HepG2 (cell line): ENCODE results near the gene SLC2A10. TPM values are rescaled to one million over a fixed set of nuclear protein-coding genes. Genes with fewer than 3 reads are reported as not detected.

ENCODE experiments used
- ATAC-seq: fragments of 200-7000 bp; cut with Tn5 transposase; 3 replicates; pipeline ENCODE4 v1.9.1; 2020; ENCODE audit warnings: mild to moderate bottlenecking, moderate library complexity
- BruUV-seq: library from RNA; stranded (reverse); fragments of 400-500 nt; replicated peaks from 2 replicates; lab custom pipeline; 2021; lab: Mats Ljungman, UMichigan
- CTCF ChIA-PET: fragments of 300-600 bp; formaldehyde crosslinking; extraction: SDS; loops from one replicate; lab custom pipeline; 2021; ENCODE audit warnings: low total read pairs, inconsistent platforms, low intra/inter-chr PET ratio; lab: Yijun Ruan, JAX
- POLR2A ChIA-PET: fragments of 350-600 bp; sonication (Branson Sonifier 250); formaldehyde crosslinking; loops from one replicate; lab custom pipeline; 2020; ENCODE audit warnings: antibody characterized with exemption, inconsistent platforms; lab: Yijun Ruan, JAX
- DNase-seq: peaks from one replicate; pipeline ENCODE4 v3.0.0-alpha.2; 2015; ENCODE audit warnings: low spot score
- FAIRE-seq: peaks from 3 replicates; lab custom pipeline; 2011; peaks lifted over from hg19 to GRCh38; lab: Jason Lieb, UNC
- H2AFZ ChIP-seq: one replicate; pipeline ENCODE4 v1.6.1; 2011; ENCODE audit warnings: low read length, inconsistent platforms
- H3K27ac ChIP-seq: fragments of 300-600 bp; 3 replicates; pipeline ENCODE4 v1.8.0; 2011; ENCODE audit warnings: mixed run types, mild to moderate bottlenecking, mixed read lengths, low read length, inconsistent platforms; ENCODE audit not compliant: insufficient read depth; ENCODE audit errors: extremely low read length
- H3K27me3 ChIP-seq, 2 experiments: fragments of 200-600 bp in 1 of 2; 2 replicates in 1 of 2; 3 replicates in 1 of 2; pipeline versions ENCODE4 v1.6.0 to v1.8.0; 2011; ENCODE audit warnings: low read length in 2 of 2, mild to moderate bottlenecking in 2 of 2, moderate library complexity in 2 of 2, inconsistent platforms in 1 of 2; ENCODE audit not compliant: insufficient read depth in 2 of 2, control insufficient read depth in 1 of 2
- H3K36me3 ChIP-seq, 2 experiments: fragments of 200-600 bp in 1 of 2; replicated peaks in 1 of 2; 2 replicates in 1 of 2; 3 replicates in 1 of 2; pipeline versions ENCODE4 v1.5.1 to v1.8.0; 2011; ENCODE audit warnings: low read length in 2 of 2, inconsistent platforms in 1 of 2; ENCODE audit not compliant: insufficient read depth in 2 of 2, control insufficient read depth in 1 of 2
- H3K4me1 ChIP-seq: 2 replicates; pipeline ENCODE4 v1.5.1; 2012; ENCODE audit warnings: low read length, inconsistent platforms; ENCODE audit not compliant: insufficient read depth
- H3K4me2 ChIP-seq: 2 replicates; pipeline ENCODE4 v1.6.0; 2011; ENCODE audit warnings: low read depth, low read length, inconsistent platforms
- H3K4me3 ChIP-seq, 3 experiments: fragments of 200-600 bp in 1 of 3; sonication (generic), shearing (Covaris generic) in 1 of 3; replicated peaks in 1 of 3; 2 replicates each; pipeline ENCODE4 v1.5.1; 2011 to 2016; ENCODE audit warnings: low read length in 3 of 3, inconsistent platforms in 2 of 3, low read depth in 2 of 3, mild to moderate bottlenecking in 2 of 3, control low read depth in 1 of 3, mixed read lengths in 1 of 3; ENCODE audit not compliant: insufficient read depth in 1 of 3
- H3K79me2 ChIP-seq: one replicate; pipeline ENCODE4 v1.6.1; 2011; ENCODE audit warnings: low read length, inconsistent platforms; ENCODE audit not compliant: insufficient read depth
- H3K9ac ChIP-seq: 2 replicates; pipeline ENCODE4 v1.6.0; 2011; ENCODE audit warnings: mild to moderate bottlenecking, low read depth, low read length, inconsistent platforms; ENCODE audit not compliant: insufficient read depth
- H3K9me3 ChIP-seq: 2 replicates; pipeline ENCODE4 v1.5.1; 2012; ENCODE audit warnings: mild to moderate bottlenecking, low read length
- H4K20me1 ChIP-seq: 2 replicates; pipeline ENCODE4 v1.6.0; 2011; ENCODE audit warnings: inconsistent platforms, mild to moderate bottlenecking, low read length, moderate library complexity; ENCODE audit not compliant: insufficient read depth
- NFYB ChIP-seq: sonication (generic); formaldehyde crosslinking; IDR thresholded peaks from 2 replicates; pipeline ENCODE4 v1.4.0; 2020; ENCODE audit warnings: missing genetic modification reagents
- NFYC ChIP-seq: IDR thresholded peaks from 2 replicates; pipeline ENCODE4 v1.6.1; 2016; ENCODE audit warnings: missing genetic modification reagents, missing compliant biosample characterization
- SP2 ChIP-seq: sonication (generic); formaldehyde crosslinking; IDR thresholded peaks from 2 replicates; pipeline ENCODE4 v1.5.1; 2020; ENCODE audit warnings: mild to moderate bottlenecking, missing genetic modification reagents
- ZBTB7A ChIP-seq: sonication (generic); formaldehyde crosslinking; IDR thresholded peaks from 2 replicates; pipeline ENCODE4 v1.8.0; 2022; ENCODE audit warnings: mild to moderate bottlenecking, missing genetic modification reagents
- ZFP41 ChIP-seq: sonication (generic); formaldehyde crosslinking; IDR thresholded peaks from 2 replicates; pipeline ENCODE4 v1.4.0; 2020; ENCODE audit warnings: mild to moderate bottlenecking, missing genetic modification reagents, borderline replicate concordance
- ZNF251 ChIP-seq: sonication (generic); formaldehyde crosslinking; IDR thresholded peaks from 2 replicates; pipeline ENCODE4 v1.9.0; 2021; ENCODE audit warnings: mild to moderate bottlenecking, missing genetic modification reagents
- WGBS: methylation state at CpG from one replicate; pipeline ENCODE4 v1.1.6; 2017; ENCODE audit warnings: low lambda C conversion rate; 5-methylcytosine and 5-hydroxymethylcytosine counted together
- in situ Hi-C: cut with HindIII; loops from 2 replicates; pipeline ENCODE4 v1.10.0; 2017; ENCODE audit warnings: low pct_unique_long_range_greater_than_20kb; ENCODE audit not compliant: extremely low pct_ligation_motif_present
- intact Hi-C: fragments of 100-400 bp; cut with micrococcal nuclease; formaldehyde crosslinking; loops from one replicate; pipeline ENCODE4 v1.10.0; 2022; ENCODE audit not compliant: unreplicated experiment
- polyA plus RNA-seq, 8 experiments: library from polyadenylated mRNA; depleted of rRNA in 3 of 8; stranded (reverse) in 7 of 8; unstranded in 1 of 8; fragments of >200 nt; fragmentation: Illumina TruSeq in 4 of 8; extraction: Trizol in 4 of 8; gene quantifications; 2 replicates each; pipeline versions ENCODE4 v1.2.1 to v1.2.3, GENCODE V29; 2011 to 2016; ENCODE audit warnings: low read depth in 4 of 8, missing spikeins in 1 of 8, mixed read lengths in 1 of 8; ENCODE audit not compliant: insufficient read depth in 1 of 8
- total RNA-seq, 5 experiments: library from RNA; depleted of rRNA; stranded (reverse); fragments of >200 nt; fragmentation: Illumina TruSeq; extraction: Trizol; gene quantifications; 2 replicates each; pipeline ENCODE4 v1.2.3, GENCODE V29; 2016; ENCODE audit warnings: low read depth in 1 of 5
- TF ChIP-seq, protein P1 (sequence below): sonication (generic); formaldehyde crosslinking; IDR thresholded peaks from 2 replicates; pipeline ENCODE4 v1.5.0; 2020; ENCODE audit warnings: missing genetic modification reagents, mild to moderate bottlenecking, borderline replicate concordance
- TF ChIP-seq, protein P2 (sequence below): IDR thresholded peaks from 2 replicates; pipeline ENCODE4 v1.6.1; 2016; ENCODE audit warnings: control low read depth

SLC2A10 gene
- total and polyA plus RNA-seq, 2 of the 13 experiments (the other 11 are each of a cell fraction or from before 2014, with no cell fraction given), result 16.0 to 18.4 TPM

DNA sequence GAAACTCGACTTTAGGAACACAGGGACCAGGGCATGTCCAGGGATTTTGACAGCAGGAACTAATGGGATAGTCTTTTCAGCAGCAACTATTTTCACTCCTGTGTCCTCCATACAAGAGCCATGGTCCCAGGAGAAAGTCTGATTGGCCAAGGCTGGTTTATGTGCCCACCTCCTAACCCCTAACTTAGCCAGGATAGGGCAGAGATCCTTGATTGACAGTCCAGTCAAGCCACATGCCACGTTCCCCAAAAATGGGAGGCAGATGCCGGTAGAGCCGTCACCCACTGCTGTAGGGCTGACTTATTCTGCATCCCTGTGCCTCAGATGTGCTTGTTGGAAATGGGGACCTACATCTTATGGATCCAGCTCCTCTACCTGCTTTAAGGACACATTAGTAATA, 22.3 kb downstream of the SLC2A10 start:
- TF ChIP-seq ZFP41 (CRISPR knock-in tag), result no peak
- TF ChIP-seq NFYB (CRISPR knock-in tag), result peak; percentile 55
- TF ChIP-seq NFYC (CRISPR knock-in tag), result peak; percentile 63
- peak; percentile 48; the same call in 1 of the 2 replicates for TF ChIP-seq SP2 (CRISPR knock-in tag)
- TF ChIP-seq, protein P1, sequence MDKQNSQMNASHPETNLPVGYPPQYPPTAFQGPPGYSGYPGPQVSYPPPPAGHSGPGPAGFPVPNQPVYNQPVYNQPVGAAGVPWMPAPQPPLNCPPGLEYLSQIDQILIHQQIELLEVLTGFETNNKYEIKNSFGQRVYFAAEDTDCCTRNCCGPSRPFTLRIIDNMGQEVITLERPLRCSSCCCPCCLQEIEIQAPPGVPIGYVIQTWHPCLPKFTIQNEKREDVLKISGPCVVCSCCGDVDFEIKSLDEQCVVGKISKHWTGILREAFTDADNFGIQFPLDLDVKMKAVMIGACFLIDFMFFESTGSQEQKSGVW (CRISPR knock-in tag), result no peak
- TF ChIP-seq, protein P2, sequence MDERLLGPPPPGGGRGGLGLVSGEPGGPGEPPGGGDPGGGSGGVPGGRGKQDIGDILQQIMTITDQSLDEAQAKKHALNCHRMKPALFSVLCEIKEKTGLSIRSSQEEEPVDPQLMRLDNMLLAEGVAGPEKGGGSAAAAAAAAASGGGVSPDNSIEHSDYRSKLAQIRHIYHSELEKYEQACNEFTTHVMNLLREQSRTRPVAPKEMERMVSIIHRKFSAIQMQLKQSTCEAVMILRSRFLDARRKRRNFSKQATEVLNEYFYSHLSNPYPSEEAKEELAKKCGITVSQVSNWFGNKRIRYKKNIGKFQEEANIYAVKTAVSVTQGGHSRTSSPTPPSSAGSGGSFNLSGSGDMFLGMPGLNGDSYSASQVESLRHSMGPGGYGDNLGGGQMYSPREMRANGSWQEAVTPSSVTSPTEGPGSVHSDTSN (CRISPR knock-in tag), result peak; percentile 46; the same call in 1 of the 2 replicates
- TF ChIP-seq ZNF251 (CRISPR knock-in tag), result no peak
- TF ChIP-seq ZBTB7A (CRISPR knock-in tag), result no peak
- Histone ChIP-seq H3K9me3 (no peaks in the 10 kb centered on the region), H3K27me3 (no peaks in the 10 kb centered on the region), H3K9ac (no peak overlapping the region), H3K4me1 (no peaks in the 10 kb centered on the region), H3K36me3 (no peaks in the 10 kb centered on the region), H3K79me2 (no peaks in the 10 kb centered on the region), H3K4me2 (no peak overlapping the region), H2AFZ (no peak overlapping the region), H4K20me1 (no peaks in the 10 kb centered on the region), H3K4me3 (no peak overlapping the region), H3K27ac (no peak overlapping the region)
- ChIA-PET POLR2A (no interaction called here), CTCF (no interaction called here)
- no TSS peak for BruUV-seq
- DNase-seq, result no peak
- ATAC-seq, result peak; percentile 28
- 69% methylated on average over 4 of the region's 4 CpGs for WGBS
- no peak for FAIRE-seq
- intact Hi-C loops (no loop called here), in situ Hi-C loops (no loop called here)
